GM19463 (cell line): ENCODE results near the gene SPACA7.

Experiments
- ATAC-seq: cut with Tn5 transposase; IDR thresholded peaks from one replicate; pipeline ENCODE4 v1.9.1; 2021; ENCODE audit warnings: mild to moderate bottlenecking, moderate library complexity; ENCODE audit not compliant: unreplicated experiment

SPACA7 gene

GRCh38 chr13:112462408-112462807 lies 86.3 kb downstream of the SPACA7 start:
- ATAC-seq = no peak

- no peak for ATAC-seq
Observed at GRCh38 chr13:112464720-112465119, 88.6 kb downstream of the SPACA7 start.

GRCh38 chr13:112465251-112466131 lies 89.3 kb downstream of the SPACA7 start:
- no peak for ATAC-seq

- no peak for ATAC-seq
Observed at GRCh38 chr13:112466132-112467058, 90.2 kb downstream of the SPACA7 start.

GRCh38 chr13:112467236-112467635 lies 91.1 kb downstream of the SPACA7 start:
- ATAC-seq = no peak

GRCh38 chr13:112468069-112468468 lies 91.9 kb downstream of the SPACA7 start:
- no peak for ATAC-seq

- ATAC-seq = no peak
Observed at GRCh38 chr13:112469071-112469745, 93.1 kb downstream of the SPACA7 start.

- ATAC-seq = no peak
Observed at GRCh38 chr13:112473818-112474217, 97.7 kb downstream of the SPACA7 start.

GRCh38 chr13:112474869-112475268 lies 98.7 kb downstream of the SPACA7 start:
- ATAC-seq = no peak

- no peak for ATAC-seq
Observed at GRCh38 chr13:112475889-112476288, 99.7 kb downstream of the SPACA7 start.

GRCh38 chr13:112477070-112477619 lies 101.0 kb downstream of the SPACA7 start:
- ATAC-seq = no peak

GRCh38 chr13:112479389-112479788 lies 103.2 kb downstream of the SPACA7 start:
- ATAC-seq = no peak

GRCh38 chr13:112481458-112481857 lies 105.3 kb downstream of the SPACA7 start:
- ATAC-seq = no peak

GRCh38 chr13:112483299-112483698 lies 107.1 kb downstream of the SPACA7 start:
- ATAC-seq = no peak
